HG03575 (cell line): ENCODE measurements around the gene GALK1.
"Not testable (repeated sequence)": the region's sequence is repeated elsewhere in the genome, so short reads cannot be mapped to it uniquely, and the experiment has no call there.

Experiments
- ATAC-seq: cut with Tn5 transposase; IDR thresholded peaks from one replicate; pipeline ENCODE4 v1.9.1; 2021; ENCODE audit not compliant: unreplicated experiment, insufficient number of reproducible peaks, low FRiP score; ENCODE audit errors: extremely low read depth

Gene GALK1

DNA sequence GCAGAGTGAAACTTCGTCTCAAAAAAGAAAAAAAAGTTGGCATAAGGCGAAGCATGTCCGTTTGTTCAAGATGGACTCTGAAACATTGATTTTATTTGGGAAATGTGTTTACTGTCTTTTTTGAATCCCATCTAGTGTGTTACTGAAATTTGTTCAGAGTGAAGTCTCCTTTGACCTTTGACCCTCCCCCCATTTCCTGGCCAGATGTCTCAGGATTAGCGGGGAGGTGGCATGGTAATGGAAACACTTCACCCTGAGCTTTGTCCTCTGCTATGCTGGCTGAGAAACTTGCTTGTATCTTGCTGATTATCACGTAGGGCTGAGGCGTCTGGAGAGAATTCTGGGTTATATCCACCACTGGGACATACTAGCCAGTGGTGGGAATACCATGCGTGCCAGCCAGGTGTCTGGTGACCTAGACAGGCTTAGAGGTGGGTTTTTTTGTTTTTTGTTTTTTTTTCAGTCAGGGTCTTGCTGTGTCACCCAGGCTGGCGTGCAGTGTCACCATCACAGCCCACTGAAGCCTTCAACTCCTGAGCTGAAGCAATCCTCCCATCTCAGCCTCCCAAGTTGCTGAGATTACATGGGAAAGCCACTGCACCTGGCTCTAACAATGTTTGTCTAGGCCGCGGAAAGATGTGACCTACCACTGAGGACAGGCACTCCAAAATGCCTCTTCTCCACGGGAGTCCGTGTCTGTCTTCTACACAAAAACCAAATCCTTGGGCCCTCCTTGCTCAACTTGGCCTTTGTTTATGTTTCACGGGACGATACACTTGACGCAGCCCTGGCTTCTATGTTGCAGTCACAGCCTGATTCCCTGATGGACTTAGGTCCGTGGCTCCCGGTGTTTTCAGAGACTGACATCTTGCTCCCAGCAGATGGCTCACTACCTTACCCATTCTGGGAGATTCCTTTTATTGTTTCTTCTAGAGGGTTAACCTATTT is 6.6 kb upstream of the GALK1 start:
- no peak for ATAC-seq

DNA sequence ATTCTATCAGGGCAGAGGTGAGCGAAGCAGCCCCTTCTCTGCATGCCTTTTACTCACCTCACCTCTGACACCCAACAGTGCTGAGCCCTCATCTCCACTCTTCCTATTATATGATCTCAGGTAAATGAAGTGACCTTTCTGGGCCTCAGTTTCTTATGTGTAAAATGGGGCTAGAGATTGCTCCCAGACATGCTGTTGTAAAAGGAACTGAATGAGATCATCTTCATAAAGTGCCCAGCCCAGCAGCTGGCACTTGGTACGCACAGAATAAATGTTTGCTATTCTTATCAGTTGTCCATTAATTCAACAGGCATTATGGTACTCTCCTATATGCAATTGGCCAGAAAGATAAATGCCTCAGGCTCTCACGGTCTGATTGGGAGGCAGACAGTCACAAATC is 4.5 kb upstream of the GALK1 start:
- no peak for ATAC-seq

DNA sequence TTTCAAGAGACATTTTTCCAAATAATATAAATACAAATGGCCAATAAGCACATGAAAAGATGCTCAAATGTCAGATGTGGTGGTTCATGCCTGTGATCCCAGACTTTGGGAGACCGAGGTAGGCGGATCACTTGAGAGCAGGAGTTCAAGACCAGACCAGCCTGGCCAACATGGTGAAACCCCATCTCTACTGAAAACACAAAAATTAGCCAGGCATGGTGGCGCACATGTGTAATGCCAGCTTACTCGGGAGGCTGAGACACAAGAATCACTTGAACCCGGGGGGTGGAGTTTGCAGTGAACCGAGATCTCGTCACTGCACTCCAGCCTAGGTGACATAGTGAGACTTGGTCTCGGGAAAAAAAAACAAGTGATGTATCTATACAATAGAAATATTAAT is 2.9 kb upstream of the GALK1 start:
- ATAC-seq = no peak

DNA sequence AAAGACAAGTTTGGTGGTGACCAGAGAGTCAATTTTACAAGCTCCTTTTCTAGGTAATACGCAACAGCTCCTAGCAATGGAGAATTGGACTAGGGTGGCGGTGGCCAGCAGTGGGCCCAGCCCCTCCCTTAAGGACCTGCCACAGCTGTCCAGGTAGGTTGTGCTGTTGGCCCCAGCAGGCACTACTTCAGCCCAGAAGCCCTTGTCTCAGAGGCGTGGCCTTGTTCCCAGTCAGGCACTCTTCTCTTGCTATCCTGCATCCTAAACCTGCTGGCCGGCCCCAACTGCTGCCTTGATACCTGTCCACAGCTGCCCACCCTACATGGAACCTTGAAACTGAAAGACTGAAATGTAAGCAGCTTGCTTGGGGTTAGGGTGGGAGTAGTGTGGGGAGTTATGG is 989 bp upstream of the GALK1 start:
- ATAC-seq = no peak

DNA sequence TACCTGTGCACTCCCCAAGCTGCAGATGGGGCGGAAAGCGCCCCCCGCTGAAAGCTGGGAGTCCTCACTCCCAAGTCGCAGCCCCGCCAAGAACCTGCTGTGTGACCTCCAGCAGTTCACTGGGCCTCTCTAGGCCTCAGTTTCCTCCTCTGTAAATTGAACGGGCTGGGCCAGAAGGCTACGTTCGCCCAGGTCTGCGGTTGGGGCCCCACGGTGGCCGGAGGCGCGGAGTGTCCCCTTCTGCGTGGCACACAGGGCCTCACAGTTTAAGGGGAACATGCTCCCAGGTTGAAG is 628 bp downstream of the GALK1 start:
- ATAC-seq = no peak

DNA sequence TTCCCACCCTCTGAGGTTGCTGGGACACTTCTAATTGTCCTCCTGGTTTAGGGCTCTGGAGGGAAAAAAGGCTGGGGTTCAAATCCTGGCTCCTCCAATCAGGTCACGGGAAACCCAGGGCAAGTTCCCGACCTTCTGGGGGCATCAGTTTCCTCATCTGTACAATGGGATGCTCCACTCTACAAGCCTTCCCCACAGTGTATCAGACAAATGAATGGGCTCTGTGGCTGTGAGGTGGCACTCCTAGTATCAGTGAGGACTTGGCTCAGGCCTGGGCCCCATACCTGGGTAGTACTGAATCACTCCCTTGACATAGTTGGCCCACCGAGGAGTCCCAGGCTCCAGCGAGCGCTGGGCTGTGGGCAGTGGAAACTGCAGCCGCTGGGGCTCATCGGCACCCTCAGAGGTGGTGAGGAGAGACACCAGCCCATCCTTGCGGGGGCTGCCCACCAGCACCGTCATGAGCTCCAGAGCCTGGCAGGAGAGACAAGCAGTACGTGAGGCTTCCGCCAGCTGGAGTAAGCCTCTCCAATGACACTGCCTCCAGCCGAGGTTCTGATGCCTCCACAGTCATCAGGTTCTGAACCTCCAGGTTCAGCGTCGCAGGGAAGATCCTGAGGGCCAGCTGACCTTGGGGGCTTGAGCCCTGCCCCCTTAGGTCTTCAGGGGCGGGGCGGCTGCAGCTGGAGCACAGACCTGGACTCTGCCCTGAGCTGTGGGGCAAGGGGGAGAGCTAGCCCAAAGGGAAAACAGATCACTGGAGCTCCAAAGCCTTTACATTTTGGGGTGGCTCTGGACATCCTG is 1.2 kb downstream of the GALK1 start:
- ATAC-seq = no peak

DNA sequence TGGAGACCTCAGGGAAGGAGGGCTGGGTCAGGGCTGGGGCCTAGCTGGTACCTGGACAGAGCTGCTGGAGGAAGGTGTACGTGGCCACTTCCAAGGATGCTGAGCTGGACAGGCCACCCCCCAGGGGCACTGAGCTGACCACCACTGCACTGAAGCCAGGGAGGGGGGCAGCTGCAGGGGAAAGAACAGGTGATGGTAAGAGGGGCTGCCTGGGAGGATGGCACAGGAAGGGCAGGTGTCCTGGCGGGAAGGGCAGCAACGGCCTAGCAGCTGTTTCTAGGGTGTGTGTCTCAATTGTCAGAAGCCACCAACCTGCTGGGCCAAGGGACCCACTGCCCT is 1.8 kb downstream of the GALK1 start:
- no peak for ATAC-seq

DNA sequence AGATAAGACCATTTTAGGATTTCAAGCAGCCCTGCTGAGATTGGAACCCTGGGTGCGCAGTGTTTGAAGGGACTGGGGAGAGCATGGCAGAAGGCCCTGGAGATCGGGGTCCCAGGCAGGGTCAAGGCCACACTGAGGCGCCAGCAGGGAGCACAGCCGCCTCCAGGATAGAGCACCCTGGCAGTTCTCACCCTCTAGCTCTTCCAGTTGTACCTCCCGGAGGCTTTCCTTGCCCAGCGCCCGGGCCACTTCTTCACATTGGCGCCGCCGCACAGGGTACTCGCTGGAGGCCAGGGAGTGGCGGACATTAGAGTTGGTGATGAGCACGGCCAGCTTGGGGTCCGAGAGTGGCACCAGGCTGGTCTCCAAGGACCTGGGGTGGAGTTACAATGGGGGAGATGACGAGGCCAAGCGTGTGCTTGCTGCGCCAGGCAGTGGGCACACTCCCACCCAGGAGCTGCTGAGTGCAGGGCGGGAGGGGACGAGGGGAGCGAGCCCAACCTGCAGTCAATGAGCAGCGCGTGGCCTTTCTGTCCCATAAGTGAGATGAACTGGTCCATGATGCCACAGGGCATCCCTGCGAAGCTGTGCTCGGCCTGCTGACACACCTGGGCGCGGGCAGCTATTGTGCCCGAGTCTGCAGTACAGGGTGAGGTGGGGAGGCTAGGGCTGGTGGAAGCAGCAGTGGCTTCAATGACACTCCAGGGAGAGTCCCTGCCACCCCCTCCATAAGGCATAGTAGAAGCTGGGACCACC is 2.3 kb downstream of the GALK1 start:
- no peak for ATAC-seq

DNA sequence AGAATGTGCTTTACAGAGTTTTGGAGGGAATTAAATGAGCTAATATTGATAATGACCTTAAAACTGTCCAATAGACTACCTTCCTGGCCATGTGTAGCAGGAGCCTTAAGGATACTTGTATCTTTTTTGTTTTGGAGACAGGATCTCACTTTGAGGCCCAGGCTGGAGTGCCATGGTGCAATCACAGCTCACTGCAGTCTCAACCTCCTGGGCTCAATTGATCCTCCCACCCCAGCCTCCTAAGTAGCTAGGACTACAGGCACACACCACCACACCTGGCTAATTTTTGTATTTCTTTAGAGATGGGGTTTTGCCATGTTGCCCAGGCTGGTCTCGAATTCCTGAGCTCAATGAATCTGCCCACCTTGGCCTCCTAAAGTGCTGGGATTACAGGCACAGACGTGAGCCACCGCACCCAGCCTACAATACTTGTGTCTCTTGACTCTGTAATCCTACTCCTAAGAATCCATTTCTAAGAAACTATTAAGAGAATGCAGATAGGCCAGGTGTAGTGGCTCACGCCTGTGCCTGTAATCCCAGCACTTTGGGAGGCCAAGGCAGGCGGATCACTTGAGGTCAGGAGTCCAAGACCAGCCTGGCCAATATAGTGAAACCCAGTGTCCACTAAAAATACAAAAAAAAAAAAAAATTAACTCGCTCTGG is 4.9 kb downstream of the GALK1 start:
- not testable (repeated sequence) for ATAC-seq

DNA sequence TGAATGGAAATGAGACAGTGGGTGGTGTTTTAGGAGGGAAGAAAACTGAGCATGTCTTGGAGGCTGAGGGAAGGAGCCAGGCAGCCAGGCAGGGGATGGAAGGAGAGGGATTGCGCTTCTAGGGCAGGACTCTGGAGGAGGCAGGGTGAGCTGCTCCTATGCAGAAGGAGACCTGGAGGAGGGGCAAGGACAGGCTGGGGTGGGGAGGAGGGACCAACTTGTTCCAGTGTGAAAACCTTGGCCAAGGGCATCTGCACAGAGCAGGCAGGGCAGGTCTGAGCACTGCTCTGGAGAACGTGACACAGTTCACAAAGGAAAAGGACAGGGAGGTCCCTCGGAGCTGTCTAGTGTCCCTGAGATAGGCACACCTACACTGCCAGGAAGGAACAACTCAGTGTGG is 5.5 kb downstream of the GALK1 start:
- ATAC-seq = no peak

DNA sequence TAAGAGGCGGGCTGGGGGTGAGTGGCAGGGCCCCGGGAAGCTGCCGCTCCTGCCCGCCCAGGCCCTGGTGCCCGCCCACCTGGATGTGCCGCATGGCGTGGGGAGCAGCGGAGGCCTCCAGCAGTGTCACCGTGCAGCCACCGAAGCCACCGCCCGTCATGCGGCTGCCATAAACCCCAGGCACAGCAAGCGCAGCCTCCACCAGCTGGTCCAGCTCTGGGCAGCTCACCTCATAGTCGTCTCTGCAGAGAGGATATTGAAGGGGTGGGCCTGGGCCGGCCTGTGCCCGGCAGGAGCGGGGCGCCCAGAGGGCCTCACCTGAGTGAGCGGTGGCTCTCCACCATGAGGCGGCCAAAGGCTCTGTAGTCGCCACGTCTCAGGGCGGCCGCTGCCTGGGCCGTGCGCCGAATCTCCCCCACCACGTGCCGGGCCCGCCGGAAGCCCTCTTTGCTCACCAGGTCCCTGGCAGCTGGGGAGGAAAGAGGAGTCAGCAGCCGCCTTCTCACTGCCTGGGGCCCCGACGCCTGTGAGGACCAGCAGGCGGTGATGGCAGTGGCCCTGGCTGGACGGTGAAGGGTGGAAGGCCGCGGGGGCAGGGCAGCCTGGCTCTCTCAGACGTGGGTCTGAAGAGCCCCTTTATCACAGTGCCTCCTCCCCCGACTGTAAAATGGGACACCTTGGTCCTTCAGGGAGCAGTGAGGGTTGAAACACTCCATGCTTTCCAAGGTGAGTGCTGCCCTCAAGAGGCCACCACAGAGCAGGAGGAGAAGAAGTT is 6.7 kb downstream of the GALK1 start:
- no peak for ATAC-seq

DNA sequence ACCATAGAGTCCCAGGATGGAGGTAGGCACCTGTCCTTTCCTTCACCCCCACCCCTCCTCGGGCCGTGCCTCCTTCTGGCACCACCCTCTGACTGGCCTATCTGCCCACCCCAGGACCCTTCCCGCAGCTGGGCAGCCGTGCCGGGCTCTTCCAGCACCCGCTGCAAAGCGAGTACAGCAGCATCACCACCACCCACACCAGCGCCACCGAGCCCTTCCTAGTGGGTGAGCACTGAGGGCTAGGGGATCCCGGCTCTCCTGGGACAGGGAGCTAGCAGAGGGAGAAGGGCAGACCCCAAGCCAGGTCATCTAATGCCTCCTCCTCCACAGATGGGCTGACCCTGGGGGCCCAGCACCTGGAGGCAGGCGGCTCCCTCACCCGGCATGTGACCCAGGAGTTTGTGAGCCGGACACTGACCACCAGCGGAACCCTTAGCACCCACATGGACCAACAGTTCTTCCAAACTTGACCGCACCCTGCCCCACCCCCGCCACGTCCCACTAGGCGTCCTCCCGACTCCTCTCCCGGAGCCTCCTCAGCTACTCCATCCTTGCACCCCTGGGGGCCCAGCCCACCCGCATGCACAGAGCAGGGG is 7.8 kb downstream of the GALK1 start:
- ATAC-seq = no peak

DNA sequence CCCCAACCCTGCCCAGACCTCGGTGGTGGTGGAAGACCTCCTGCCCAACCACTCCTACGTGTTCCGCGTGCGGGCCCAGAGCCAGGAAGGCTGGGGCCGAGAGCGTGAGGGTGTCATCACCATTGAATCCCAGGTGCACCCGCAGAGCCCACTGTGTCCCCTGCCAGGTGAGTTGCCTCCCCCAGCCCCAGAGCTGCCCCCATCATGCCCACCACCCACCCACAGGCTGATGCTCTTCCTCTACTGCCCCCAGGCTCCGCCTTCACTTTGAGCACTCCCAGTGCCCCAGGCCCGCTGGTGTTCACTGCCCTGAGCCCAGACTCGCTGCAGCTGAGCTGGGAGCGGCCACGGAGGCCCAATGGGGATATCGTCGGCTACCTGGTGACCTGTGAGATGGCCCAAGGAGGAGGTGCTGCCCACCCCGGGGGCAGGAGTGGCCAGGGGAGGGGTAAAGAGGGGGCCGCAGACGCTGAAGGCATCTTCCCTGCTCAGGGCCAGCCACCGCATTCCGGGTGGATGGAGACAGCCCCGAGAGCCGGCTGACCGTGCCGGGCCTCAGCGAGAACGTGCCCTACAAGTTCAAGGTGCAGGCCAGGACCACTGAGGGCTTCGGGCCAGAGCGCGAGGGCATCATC is 8.4 kb downstream of the GALK1 start:
- no peak for ATAC-seq

DNA sequence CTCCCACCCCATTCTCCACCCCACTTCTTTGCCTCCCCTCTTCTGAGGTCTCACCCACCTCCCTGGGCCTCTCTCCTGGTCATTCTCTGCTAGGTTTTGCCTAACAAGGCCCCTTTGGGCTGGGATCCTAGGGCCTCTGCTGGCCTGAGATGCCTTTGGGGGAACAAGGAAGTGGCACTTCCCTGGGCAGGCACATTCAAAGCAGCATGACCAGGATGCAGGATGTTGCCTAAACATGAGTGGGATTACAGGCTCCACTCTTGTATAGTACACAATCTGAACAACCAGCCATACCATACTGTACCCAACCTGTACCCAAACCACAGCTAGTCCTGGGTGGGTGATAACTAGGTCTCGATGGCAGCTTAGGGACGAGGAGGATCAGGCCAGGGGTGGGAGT is 9.0 kb downstream of the GALK1 start:
- ATAC-seq = no peak

DNA sequence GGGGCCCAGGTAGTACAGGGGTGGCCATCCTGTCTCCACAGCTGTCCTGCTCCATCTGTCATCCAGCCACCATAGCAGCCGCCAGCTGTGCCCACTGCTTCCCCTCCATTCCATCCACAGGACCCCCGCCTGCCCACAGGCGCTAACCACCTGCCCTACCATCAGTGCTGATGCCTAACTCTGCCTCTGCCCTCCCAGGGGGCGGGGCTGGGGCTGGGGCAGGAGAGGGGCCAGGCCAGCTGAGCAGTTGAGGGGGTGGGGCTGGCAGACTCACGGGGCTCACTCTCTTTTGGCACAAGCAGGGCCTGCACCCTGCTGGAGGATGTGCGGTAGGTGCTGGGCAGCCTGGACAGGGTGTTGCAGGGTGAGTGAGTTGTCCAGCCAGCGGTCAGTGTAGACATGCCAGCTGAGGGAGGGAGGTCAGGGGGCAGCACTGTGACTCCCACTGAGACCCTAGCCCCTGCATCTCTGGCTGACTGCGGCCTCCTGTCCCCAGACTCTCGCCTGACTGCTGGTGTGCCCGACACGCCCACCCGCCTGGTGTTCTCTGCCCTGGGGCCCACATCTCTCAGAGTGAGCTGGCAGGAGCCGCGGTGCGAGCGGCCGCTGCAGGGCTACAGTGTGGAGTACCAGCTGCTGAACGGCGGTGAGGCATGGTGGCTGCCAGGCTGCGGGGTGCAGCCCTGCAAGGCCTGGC is 9.6 kb downstream of the GALK1 start:
- ATAC-seq = no peak

DNA sequence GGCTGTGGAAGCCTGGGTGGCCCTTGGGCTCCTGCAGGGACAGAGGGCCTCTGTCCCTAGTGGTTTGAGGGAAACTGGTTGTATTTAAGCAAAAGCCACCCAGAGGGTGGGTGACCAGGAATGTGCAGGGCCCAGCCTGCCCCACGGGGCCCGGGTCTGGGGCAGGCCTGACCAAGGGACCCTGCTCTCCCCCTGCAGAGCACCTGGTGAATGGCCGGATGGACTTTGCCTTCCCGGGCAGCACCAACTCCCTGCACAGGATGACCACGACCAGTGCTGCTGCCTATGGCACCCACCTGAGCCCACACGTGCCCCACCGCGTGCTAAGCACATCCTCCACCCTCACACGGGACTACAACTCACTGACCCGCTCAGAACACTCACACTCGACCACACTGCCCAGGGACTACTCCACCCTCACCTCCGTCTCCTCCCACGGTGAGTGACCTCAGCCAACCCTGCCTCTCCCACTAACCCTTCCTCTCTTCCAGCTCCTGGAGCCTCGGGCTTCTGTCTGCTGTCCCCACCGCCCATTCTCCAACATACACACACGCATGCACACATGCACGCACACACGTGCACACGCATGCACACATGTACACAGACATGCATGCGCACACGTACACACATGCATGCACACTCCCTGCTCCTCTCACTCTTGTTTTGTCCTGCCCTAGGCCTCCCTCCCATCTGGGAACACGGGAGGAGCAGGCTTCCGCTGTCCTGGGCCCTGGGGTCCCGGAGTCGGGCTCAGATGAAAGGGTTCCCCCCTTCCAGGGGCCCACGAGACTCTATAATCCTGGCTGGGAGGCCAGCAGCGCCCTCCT is 10.4 kb downstream of the GALK1 start:
- ATAC-seq = no peak
